Measurements from ENCODE around the gene CROCC. TPM values are rescaled to one million over a fixed set of nuclear protein-coding genes. Genes with fewer than 3 reads are reported as not detected.
"Not testable (repeated sequence)": the region's sequence is repeated elsewhere in the genome, so short reads cannot be mapped to it uniquely, and the experiment has no call there.

CROCC gene
- total RNA-seq, 1 experiment from 2014 or later: 21.7 TPM

GRCh38 chr1:16891057-16891456 is 30.7 kb upstream of the CROCC start:
- H3K4me3 ChIP-seq; H3K4me1 ChIP-seq (replicated peaks); H3K27ac ChIP-seq; DNase-seq (ENCODE audit: low read depth in 1 of 2, low spot score in 2 of 2); H3K36me3 ChIP-seq; H3K9me3 ChIP-seq (replicated peaks): not testable (repeated sequence)
- H3K27me3 ChIP-seq (replicated peaks): peaks cover 17% of the 10 kb centered on the region; the same call in 1 of the 2 replicates

DNA sequence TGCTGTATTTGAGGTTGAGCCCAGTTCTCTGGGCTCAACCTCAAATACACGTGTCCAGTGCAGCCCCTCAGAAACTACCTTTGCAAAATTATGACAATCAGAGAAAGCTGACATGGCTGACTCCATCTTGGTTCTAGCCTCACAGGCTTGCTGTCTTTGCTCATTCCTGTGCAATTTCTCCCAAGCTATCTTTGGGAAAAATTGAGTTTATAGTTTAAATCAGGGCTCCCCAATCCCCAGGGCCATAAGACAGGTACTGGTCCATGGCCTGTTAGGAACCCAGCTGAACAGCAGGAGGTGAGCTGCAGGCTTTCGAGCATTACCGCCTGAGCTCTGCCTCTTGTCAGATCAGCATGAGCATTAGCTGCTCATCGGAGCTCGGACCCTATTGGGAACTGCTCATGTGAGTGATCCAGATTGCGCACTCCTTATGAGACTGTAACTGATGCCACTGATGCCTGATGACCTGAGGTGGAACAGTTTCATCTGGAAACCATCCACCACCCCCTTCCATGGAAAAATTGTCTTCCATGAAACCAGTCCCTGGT is 28.7 kb upstream of the CROCC start:
- H3K4me1 ChIP-seq (replicated peaks); H3K9me3 ChIP-seq (replicated peaks); H3K4me3 ChIP-seq; H3K36me3 ChIP-seq; H3K27ac ChIP-seq; DNase-seq (ENCODE audit: low read depth in 1 of 2, low spot score in 2 of 2): not testable (repeated sequence)
- peaks cover 12% of the 10 kb centered on the region; the same call in 1 of the 2 replicates for H3K27me3 ChIP-seq (replicated peaks)

- H3K9me3 ChIP-seq (replicated peaks); H3K4me1 ChIP-seq (replicated peaks); DNase-seq (ENCODE audit: low read depth in 1 of 2, low spot score in 2 of 2); H3K4me3 ChIP-seq; H3K27me3 ChIP-seq (replicated peaks); H3K27ac ChIP-seq; H3K36me3 ChIP-seq: not testable (repeated sequence)
Measured at GRCh38 chr1:16893796-16894195, 27.9 kb upstream of the CROCC start.

DNA sequence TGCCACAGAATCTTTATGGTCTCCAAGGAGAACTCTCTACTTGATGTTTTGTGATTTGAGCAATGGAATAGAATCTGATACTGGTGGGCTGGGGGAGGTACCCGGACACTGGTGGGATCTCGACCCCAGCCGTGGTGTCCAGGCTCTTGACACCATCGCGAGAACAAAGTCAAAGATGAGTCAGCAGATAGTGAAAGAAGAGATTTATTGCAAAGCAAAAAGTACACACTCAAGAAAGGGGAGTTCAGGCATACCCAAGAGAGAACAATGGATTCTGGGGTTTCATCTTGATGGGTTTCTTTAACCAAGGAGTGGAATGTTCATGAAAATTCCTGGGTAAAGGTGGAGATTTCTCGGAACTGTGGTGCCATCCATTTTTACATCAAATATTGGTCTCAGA is 27.4 kb upstream of the CROCC start:
- DNase-seq (ENCODE audit: low read depth in 1 of 2, low spot score in 2 of 2); H3K4me1 ChIP-seq (replicated peaks); H3K27me3 ChIP-seq (replicated peaks); H3K4me3 ChIP-seq; H3K9me3 ChIP-seq (replicated peaks); H3K27ac ChIP-seq; H3K36me3 ChIP-seq: not testable (repeated sequence)

- not testable (repeated sequence) for H3K4me1 ChIP-seq (replicated peaks); DNase-seq (ENCODE audit: low read depth in 1 of 2, low spot score in 2 of 2); H3K9me3 ChIP-seq (replicated peaks); H3K36me3 ChIP-seq; H3K27me3 ChIP-seq (replicated peaks)
- H3K27ac ChIP-seq: peak overlapping the region; percentile 87; the same call in 1 of the 2 replicates
- peak overlapping the region; percentile 27 for H3K4me3 ChIP-seq
Measured at GRCh38 chr1:16895233-16895597, 26.5 kb upstream of the CROCC start.

- not testable (repeated sequence) for H3K36me3 ChIP-seq; H3K4me1 ChIP-seq (replicated peaks); H3K27me3 ChIP-seq (replicated peaks); H3K9me3 ChIP-seq (replicated peaks)
- peak; percentile 95 to 99 for DNase-seq (ENCODE audit: low read depth in 1 of 2, low spot score in 2 of 2)
- peak within 1 kb of the TSS; percentile 87 for H3K27ac ChIP-seq
- H3K4me3 ChIP-seq: peak within 1 kb of the TSS; percentile 27
Measured at GRCh38 chr1:16895598-16896315, 26.0 kb upstream of the CROCC start, which contains the start of gene RNU1-2. TSS of gene RNU1-2 (plus strand) at chr1:16895980.

DNA sequence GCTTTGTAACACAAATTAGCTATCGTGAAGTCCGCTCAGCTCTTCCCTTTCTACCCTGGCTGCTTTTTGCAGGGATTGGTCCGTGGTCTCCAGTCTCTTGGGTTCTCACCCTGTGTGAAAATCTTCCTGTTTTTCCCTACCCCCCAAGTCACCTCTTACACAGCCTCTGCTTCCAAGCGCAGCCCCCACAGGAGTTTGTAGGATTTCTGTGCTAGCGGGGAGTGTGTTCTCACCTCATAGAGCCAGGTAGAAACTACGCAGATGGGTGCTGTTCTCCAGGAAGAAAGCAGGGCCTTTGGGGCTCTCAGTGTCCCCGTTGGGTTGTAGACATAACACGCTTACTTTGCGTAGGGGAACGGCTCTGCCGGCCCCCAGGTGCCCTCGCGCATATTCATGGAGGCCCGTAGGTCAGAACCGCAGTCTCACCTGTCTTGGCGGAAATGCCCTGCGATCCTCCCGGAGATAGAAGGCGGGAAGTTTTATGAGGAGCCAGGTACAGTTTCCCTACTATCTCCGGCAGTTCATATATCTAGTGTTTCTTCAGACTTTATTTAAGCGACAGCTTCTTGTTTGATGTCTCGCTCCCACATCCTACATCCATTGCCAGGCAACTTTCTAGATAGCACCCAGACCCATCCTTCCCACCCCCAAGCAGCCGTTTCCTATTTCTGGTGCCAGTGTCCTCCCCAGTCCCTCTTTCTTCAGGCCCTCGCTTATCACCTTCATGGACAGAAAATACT is 25.2 kb upstream of the CROCC start:
- not testable (repeated sequence) for H3K27ac ChIP-seq; H3K36me3 ChIP-seq; H3K27me3 ChIP-seq (replicated peaks); H3K9me3 ChIP-seq (replicated peaks); H3K4me3 ChIP-seq; H3K4me1 ChIP-seq (replicated peaks)
- DNase-seq (ENCODE audit: low read depth in 1 of 2, low spot score in 2 of 2): peak; percentile 97 to 98

GRCh38 chr1:16897653-16898052 is 24.1 kb upstream of the CROCC start:
- not testable (repeated sequence) for H3K4me1 ChIP-seq (replicated peaks); H3K9me3 ChIP-seq (replicated peaks); H3K27me3 ChIP-seq (replicated peaks); H3K36me3 ChIP-seq; H3K27ac ChIP-seq; DNase-seq (ENCODE audit: low read depth in 1 of 2, low spot score in 2 of 2); H3K4me3 ChIP-seq

DNA sequence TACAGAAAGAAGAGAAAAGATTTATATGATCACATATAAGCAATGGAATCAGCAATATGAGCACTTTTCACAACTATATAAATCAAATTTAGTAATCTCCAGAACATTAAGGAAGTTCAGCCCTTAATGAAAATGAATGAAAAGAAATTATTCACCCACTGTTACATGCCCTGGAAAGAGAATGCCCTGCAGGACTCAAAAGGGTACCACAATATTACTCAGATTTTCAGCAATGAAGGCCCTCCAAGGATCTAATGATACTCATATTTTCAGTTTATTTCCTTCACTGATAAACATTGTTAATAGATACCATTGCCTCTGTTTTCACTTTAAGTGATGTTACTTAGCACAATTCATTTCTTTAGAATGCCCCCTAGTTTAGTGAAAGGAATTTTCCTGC is 23.4 kb upstream of the CROCC start:
- H3K27ac ChIP-seq; H3K27me3 ChIP-seq (replicated peaks); H3K9me3 ChIP-seq (replicated peaks); H3K36me3 ChIP-seq; H3K4me3 ChIP-seq; H3K4me1 ChIP-seq (replicated peaks); DNase-seq (ENCODE audit: low read depth in 1 of 2, low spot score in 2 of 2): not testable (repeated sequence)

DNA sequence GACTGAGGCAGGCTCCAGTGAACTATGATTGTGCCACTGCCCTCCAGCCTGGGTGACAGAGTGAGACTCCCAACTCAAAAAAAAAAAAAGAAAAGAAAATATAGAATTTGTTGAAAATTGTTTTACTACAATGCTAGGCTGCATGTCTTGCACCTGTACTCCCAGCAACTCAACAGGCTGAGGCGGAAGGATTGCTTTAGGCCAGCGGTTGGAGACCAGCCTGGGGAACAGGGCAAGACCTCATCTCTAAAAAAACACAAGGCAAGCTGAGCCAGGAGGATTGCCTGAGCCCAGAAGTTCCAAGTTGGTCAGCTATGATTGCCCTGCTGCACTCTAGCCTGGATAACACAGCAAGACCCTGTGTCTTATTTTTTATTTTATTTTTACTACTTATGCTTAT is 22.7 kb upstream of the CROCC start:
- H3K27me3 ChIP-seq (replicated peaks); H3K9me3 ChIP-seq (replicated peaks); H3K27ac ChIP-seq; H3K36me3 ChIP-seq; DNase-seq (ENCODE audit: low read depth in 1 of 2, low spot score in 2 of 2); H3K4me3 ChIP-seq: not testable (repeated sequence)
- peaks cover 10% of the 10 kb centered on the region for H3K4me1 ChIP-seq (replicated peaks)

DNA sequence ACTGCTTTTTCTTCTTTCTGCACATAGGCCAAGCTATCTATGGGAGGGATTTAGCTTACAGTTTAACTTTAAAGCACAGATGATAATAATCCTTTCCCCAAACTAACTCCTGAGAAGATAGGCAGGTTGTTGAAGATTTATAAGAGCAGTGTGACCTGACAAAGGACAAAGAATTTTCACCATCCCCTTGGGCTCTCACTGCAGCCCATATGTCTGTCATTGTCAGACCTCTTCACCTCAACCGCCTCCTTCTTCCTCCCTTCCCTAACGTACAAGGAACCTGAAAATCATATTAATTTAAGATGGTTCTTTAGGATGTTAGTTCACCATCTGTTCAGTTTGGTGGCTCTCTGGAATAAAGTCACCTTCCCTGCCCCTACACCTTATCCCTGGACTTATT is 21.0 kb upstream of the CROCC start:
- Histone ChIP-seq H3K27me3 (replicated peaks) (no peaks in the 10 kb centered on the region), H3K9me3 (replicated peaks) (no peaks in the 10 kb centered on the region), H3K4me3 (no peak overlapping the region), H3K4me1 (replicated peaks) (peaks cover 20% of the 10 kb centered on the region), H3K27ac (no peak overlapping the region), H3K36me3 (no peaks in the 10 kb centered on the region)
- no peak for DNase-seq (ENCODE audit: low read depth in 1 of 2, low spot score in 2 of 2)

- H3K4me3 ChIP-seq; H3K27me3 ChIP-seq (replicated peaks): not testable (repeated sequence)
Measured at GRCh38 chr1:16901371-16901770, 20.4 kb upstream of the CROCC start.

GRCh38 chr1:16903054-16903453 is 18.7 kb upstream of the CROCC start:
- Histone ChIP-seq H3K36me3 (no peaks in the 10 kb centered on the region), H3K27ac (no peak overlapping the region), H3K27me3 (replicated peaks) (no peaks in the 10 kb centered on the region), H3K4me3 (no peak overlapping the region), H3K9me3 (replicated peaks) (no peaks in the 10 kb centered on the region), H3K4me1 (replicated peaks) (peaks cover 23% of the 10 kb centered on the region)
- peak in 1 of 2 experiments; percentile 46 for DNase-seq (ENCODE audit: low read depth in 1 of 2, low spot score in 2 of 2)

More at GRCh38 chr1:16901371-16901770, 20.4 kb upstream of the CROCC start:
- not testable (repeated sequence) for H3K9me3 ChIP-seq (replicated peaks); H3K27ac ChIP-seq; DNase-seq (ENCODE audit: low read depth in 1 of 2, low spot score in 2 of 2); H3K36me3 ChIP-seq
- H3K4me1 ChIP-seq (replicated peaks): peaks cover 23% of the 10 kb centered on the region

GRCh38 chr1:16903458-16903796 is 18.3 kb upstream of the CROCC start:
- H3K9me3 ChIP-seq (replicated peaks): no peaks in the 10 kb centered on the region
- DNase-seq (ENCODE audit: low read depth in 1 of 2, low spot score in 2 of 2): no peak
- H3K27me3 ChIP-seq (replicated peaks): no peaks in the 10 kb centered on the region
- peak overlapping the region; percentile 38 for H3K4me3 ChIP-seq
- H3K27ac ChIP-seq: no peak overlapping the region
- H3K4me1 ChIP-seq (replicated peaks): peaks cover 23% of the 10 kb centered on the region
- H3K36me3 ChIP-seq: no peaks in the 10 kb centered on the region
